ENCODE measurements around the gene SAMD14.

Gene SAMD14

DNA sequence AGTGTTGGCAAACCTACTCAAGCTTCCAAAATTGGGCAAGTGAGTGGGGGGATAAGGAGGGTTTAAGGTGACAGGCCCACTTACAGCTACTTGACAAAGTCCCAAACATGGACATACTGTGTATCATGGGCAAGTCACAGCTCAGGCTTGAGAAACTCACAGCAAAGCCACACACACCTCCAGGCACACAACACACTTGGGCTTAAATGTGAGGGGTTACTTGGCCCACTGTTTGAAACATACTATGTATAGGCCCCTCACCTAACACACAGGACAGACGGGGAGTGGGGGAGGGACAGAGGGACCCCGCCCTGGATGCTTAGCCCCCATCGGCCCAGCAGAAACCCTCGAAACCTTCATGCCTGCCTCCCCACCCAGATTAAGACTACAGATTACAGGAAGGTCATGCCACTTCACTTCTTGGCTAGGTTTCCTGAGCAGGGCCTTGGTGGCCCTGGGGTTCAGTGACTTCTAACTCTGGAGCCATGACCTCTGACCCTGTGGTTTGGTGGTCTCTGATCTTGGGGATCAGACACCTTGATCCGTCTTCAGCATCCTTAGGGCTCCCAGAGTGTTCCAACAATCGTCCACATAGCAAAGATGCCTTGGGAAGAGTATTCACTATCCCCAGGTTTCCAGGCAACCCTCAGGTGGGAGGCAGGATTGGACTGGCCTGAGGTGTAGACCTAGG, 2.3 kb upstream of the SAMD14 start:
- no peak for DNase-seq

DNA sequence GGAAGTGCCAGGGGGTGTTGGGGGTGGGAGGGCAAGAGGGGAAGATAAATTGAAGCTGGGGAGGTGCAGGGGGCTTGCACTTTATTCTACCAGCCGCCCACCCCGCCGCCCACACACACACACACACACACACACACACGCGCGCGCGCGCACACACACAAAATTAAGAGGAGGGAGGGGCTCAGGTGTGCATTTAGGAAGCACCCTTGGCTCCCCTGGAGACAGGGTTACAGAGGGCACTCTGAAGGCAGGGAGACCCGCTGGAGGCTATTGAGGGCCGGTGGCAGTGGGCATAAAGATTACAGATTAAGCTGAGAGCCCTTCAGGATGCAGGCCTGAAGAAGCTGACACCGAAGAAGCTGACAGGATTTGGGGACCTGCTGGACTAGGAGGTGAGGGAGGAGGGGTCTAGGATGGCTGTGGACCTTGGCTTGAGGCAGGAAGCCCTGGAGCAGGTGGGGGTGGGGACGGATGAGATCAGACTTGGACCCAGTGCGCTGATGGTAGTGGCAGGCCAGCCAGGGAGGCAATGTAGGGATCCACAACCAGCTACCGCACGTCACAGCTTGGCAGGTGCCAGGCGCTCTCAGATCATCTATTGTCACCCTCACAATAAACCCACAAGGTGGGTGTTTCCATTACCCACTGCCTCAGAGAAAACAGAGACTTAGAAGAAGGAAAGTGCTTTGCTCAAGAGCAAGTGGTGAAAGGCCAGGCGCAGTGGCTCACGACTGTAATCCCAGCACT, 772 bp upstream of the SAMD14 start:
- no peak for DNase-seq

DNA sequence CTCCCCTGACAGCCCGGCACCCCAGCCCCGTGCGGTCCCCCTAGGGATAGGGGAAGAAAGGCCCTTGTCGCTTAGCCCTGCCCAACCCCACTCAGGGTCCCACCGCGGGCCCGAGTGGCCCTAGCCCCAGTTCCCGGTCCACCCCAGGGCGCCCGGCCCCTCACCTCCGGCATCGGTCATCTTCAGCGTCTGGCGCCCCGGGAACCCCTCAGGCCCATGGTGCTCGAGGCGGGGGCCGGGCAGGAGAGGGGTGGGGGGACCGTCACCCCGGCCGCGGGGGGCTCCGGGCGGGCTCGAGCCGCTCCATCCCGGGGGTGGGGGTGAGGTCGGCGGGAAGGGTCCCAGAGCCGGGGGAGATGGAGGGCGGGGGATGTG, 620 bp downstream of the SAMD14 start:
- DNase-seq = no peak

DNA sequence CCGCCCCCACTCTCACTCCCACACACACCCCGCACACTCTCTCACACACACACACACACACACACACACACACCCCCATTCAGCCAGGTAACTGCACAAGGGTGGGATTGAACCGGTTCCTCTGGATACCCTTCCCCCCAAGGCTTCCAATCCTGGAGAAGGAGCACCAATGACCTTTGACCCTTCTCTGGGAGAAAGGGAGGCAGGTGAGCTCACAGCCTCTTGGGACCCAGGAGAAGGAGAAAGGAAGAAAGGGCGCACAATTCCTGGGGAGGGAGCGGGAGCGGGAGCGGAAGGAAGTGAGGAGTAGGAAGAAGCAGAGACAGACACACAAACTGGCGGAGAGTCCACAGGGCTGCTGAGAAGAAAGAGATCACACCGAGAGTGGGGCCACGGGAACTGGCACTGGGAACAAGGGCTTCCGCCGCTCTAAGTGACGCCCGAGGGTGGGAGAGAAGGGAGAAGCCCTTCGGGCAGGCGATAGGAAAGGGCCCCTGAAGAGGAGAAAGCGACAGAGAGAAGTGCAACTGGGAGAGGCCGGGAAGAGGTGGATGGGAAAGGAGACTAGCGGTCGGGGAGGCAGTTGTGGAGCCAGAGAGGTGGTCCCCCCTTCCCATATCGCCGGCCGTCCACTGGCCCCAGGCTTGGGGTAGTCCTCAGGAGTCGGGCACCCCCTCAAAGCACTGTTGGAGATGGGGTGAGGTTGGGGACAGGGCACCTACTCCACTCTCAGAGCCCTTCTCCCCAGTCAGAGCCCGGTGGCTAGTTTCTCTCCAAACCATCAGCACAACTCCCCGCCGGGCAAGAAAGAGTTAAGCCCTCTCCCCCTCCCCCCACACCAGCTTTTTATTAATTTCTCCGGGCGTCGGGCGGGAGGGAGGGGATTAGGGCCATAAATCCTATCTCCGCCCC, 1.3 kb downstream of the SAMD14 start:
- DNase-seq = no peak

DNA sequence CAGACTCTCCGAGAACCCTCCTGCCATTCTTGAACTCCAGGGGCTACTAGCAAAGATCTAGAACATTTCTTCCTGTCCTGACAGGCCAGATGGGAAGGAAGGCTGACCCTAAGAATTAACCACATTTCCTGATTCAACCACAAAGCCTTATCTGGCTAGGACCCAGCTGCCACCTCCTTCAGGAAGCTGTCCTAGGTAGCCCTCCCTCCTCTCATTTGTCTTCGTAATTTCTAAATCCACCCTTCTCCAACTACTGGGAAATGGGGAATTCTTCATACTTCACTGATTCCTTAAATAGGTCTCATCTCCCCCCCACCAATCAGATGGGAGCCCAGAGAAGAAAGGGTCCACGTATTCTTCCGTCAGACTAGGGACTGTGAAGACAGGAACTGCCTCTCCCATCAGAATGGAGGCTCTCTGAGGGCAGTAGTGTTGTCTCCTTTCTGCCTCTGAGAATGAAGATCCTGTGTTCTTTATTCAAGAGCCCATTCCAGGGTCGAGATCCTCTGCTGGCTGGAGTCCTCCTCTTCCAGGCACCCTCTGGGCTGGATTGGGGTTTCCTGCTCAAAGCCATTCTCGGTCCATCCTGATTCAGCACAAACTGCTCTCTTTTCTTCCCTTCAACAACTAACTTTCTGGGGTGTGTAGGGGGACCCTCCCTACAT, 2.1 kb downstream of the SAMD14 start:
- no peak for DNase-seq

DNA sequence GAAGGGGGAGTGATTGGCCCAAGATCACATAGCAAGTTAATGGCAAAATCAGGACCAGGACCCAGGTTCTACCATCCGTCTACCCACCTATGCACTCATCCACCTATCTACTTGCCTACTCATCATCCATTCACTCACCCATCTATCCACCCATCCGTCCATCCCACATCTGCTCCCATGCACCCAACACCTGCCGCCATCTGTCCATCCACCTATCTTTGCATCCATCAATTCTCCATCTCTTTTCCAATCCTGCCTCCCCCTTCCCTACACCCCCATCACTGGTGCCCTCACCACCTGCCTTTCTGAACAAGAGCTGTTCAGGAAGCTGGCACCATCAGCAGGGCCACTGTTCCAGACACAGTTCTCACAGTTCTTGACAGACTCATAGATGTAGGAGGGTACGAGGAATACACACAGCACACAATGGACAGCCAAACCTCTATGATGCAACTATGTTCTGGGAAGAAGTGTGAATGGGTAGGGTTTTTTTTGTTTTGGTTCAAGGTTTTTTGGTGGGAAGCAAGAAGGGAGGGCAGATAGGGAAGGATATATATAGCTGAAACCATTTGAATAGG, 4.5 kb downstream of the SAMD14 start:
- no peak for DNase-seq

DNA sequence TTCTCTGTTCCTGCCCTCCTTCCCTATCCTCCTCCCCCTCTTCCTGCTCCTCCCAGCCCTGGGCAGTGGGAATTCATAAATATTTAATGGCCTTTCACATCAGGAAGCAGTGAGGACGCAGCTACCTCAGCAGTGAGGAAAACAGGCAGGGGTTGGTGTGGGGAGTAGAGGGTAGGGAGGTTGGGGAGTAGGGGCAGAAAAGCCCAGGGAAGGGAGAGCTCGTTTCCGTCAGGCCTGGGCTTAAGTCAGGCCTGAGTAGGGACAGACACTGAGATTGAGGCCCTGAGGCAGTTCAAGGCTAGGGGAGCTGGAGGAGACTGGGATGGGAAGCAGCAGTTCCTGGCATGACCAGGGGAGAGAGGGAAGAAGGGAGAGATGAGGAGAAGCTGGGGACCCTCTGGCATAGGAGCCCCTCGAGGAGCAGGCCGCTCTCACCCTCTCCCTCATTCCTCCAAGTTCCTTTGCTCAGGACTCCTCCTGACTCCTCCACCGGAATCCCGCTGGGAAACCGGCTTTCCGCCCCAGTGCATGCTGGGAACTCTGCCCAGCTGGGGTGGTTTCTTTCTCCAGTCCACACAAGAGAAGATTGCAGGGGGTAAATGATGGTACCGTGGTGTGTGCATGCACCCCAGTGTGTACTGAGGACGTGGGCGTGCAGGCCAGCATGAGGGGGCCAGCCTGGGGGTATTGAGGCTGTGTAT, 6.2 kb downstream of the SAMD14 start:
- no peak for DNase-seq

DNA sequence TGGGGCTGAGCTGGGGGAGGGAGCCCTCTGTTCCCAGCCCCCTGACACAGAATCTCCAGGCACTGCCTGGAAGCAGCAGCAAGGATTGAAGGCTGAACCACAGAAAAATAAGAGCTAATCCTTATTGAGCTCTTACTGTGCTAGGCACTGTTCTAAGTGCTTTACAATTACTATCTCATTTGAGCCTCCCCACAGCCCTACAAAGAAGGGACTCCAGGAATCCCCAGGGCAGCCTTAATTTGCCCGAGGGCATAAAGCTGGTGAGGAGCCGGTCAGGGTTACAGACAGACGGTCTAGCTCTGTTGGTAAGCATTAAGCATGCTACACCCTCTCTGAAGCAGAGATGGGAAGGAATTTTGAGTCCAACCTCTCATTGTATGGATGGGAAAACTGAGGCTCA, 7.0 kb downstream of the SAMD14 start:
- DNase-seq = no peak

DNA sequence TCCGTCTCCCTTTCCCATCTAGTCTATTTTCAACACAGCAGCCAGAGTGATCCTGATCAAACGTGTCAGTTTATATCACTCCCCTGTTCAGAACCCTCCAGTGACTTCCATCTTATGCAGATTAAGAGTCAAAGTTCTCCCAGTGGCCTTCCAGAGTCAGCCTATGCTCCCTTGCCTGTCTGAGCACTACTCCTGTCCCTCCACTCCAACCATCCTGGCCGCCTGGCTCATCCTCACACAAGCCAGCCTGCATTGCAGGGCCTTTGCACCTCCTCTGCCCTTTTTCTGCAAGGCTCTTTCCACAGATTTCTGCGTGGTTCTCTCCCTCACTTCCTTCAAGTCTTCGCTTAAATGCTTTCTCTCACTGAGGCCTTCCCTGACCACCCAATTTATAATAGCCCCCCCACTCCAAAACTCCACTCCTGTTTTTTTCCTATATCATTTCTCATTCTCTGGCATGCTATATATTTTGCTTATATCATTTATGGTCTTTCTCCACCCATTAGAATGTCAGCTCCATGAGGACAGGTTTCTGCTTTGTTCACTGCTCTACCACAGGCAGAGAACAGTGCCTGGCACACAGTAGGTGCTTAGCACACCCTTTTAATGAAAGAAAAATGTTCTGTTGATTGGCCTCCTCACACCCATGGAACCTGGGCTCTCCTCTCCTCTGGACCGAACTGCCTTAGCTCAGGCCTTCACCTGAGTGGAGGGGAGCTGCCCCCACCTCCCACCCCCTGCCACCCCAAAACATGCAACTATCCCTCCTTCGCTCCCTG, 9.3 kb downstream of the SAMD14 start:
- DNase-seq = no peak

DNA sequence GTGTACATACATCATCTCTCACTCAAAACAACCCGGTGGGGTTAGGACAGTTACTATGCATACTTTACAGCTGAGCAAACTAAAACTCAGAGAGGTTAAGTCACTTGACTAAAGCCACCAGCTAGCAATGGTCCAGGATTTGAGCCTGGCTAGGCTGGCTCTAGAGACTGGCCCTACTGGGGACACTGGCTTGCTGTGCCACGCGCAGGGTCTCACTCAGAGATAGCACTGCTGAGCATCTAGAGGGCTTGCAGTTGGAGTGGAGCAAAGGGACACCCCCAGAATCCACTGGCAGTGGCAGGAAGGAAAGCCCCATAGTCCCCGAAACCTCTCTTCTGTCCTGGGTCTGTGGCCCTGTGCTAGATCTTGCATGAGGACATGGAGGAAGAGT, 11.1 kb downstream of the SAMD14 start:
- no peak for DNase-seq

DNA sequence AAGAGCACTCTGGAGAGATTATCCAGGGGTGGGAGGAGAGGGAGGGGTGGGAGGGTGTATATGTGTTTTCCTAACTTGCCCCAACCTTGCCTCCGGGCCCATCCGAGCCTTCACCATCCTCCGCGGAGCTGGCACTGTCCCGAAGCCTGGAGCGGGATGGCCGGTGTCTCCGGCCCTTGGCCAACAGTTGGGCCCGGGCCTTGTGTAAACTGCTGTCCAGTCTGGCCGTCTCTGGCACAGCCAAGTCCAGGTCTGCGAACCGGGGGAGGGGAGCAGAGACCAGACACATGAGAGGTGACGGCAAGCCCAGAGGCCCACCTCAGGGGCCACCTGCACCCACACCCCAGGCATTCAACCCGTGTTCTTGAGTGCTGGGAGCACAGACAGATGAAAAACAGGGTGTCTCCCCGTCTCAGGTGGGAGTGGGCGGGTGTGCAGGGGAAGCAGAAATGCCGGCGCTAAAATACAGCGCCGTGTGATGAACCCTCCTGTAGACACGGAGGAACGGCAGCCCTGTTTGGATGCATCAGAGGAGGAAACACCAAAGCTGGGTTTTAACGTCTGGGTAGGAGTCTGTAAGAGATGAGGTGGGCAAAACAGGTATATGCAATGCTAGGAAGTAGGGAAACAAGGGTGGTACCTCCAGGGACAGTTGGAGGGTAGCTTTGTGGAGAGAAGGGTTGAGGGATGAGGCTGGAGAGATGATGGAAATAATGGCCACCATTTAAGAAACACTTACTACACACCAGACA, 11.7 kb downstream of the SAMD14 start:
- DNase-seq = no peak

DNA sequence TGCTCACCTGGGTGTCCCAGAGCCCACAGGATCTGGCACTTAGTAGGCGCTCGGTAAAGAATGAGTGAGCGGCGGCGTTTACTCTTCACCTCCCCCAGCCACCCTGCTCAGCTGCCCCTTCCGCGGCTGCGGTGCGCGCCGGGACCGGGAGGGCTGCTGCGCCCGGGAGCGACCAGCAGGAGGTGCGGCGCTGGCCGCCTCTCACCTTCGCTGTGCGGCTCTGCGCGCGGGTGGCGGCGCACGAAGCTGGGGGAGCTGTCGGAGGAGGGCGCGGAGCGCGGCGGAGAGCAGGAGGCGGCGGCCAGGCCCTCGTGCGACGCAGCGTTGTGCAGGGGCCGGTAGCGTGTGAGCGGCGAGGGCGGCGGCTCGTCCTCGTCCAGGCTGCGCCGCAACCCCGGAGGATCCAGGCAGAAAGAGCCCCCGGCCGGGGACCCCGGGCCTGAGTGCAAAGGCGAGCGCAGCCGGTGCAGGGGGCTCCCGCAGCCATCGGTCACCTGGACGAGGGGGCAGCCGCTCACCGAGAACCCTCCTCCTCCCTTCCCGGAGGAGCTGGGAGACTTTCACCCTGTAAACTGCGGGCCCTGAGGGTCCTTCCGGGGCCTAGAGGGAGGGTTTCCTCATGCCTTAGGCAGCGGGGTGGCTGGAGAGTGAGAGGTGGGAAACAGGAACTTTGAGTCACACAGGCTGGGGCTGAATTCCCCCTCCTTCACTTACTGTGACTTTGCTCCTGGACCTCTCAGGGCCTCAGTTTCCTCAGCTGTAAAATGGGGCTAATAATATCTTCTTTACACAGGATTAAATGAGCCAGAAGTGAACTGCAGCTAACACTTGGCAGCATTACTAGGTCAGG, 12.5 kb downstream of the SAMD14 start:
- peak; percentile 52 to 59 for DNase-seq

DNA sequence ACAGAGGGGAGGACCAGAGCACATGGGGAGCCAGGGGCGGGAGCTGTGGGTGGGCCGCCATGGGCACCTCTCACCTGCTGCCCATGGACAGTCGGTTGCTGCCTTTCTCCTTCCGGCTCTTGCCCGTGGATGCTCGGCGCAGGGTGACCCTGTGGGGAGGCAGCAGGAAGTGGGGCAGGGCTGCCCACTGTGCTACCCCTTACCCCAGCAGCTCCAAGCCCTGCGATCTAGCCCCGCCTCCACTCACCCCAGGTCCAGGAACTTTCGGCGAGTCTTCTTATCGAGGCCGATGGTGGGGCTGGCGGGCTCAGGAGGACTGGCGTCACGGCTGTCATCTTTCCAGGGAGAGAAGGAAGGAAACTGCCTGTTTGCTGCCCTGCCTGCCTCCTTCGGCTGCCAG, 14.2 kb downstream of the SAMD14 start:
- no peak for DNase-seq

DNA sequence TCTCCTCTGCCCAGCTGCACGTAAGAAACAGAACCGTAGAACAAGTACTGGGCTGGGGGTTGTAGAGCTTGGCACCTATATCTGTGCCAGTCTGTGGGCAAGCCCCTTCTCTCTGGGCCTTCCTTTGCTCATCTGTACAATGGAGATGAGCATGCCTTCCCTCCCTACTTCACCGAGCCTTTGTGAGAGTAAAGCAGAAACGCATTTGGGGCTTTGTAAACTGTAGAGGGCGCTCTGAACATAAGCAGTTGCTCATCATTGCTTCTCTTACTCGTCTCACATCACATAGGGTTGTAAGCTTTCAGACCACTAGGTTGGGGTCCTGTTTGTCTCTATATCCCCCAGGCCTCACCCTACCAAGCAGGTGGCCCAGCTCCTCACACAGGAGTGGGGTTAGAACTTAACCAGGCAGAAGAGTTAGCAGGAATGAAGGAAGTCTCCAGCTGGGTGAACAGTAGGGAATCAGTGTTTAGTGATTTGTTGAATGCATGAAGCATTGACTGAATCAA, 15.1 kb downstream of the SAMD14 start:
- DNase-seq = no peak

DNA sequence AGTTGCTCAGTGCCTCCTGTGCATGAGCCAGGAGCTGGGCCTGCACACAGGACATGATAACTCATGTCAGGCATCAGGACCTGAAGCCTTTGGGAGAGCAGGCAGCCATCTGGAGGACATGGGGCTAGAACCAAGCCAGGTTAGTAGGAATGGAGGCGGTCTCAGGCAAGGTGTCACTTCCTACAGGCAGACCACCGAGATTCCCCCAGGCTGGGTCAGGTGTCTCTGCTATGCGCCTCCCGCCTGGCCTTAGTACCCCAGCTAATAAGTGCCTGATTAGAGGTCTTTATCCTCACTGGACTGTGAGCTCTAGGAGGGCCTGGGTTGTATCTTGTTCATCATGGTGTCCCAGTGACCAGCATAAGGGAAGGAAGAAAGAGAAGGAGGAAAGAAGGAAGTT, 15.6 kb downstream of the SAMD14 start:
- DNase-seq = no peak

DNA sequence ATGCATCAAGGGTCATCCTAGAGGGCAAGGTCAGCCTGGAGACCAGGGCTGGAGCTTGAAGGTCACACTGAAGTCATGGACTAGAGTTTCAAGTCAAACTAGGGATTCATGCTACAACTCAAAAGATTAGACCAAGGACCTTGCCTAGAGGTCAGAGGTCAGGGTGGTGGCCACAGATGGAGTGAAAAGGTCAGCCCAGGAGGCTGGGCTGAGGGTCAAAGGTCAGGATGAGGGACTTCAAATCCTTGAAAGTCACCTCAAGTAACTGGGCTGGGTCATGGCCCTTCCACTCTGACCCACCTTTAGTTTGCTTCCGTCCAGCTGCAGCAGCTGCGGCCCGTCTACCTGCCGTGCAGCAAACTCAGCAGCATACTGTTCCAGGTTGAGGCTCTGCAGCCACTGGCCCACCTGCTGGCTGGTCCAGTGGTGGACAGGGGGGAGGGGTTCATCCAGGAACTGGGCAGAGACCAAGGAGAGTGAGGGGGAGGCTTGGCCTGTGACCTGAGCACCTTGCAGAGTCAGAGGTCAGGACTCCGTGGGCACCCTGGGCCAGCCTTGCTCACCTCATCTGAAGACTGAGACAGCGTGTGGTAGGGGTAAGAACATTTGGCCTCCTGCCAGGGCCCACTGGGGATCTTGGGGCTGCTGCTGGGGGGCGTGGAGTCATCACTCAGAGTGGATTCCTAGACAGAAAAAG, 16.2 kb downstream of the SAMD14 start:
- DNase-seq = no peak

DNA sequence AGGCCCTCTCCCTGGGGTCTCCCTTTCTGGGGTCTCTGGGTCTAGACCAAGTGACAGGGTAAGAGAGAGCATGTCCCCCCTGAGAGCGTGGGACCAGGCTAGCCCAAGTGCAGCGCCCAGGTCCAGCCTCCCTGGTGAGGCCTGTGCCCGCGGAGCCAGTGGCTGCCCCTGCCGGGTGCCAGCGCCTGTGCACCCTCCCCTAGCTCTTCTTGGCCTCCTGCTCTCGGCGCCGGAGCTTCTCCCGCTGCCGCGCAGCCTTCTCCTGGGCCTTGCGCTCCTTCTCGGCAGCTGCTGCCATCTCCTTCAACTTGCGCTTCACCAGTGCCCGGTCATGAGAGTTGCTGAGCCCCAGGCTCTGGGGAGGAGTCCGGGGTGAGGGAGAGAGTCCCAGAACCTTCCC, 17.3 kb downstream of the SAMD14 start:
- no peak for DNase-seq
